ENCODE data around the gene RAP2A.

GRCh38 chr13:97407540-97407939 lies 26.4 kb upstream of the RAP2A start:
- TF ChIP-seq CTCF (IDR thresholded peaks at IDR 0.05; ENCODE audit: low read length): no peak
- TF ChIP-seq EZH2 (IDR thresholded peaks at IDR 0.05; ENCODE audit: borderline replicate concordance, low read length): no peak
